Ishikawa (cell line): ENCODE measurements around the gene KRTAP4-9.

Source experiments
- CEBPB ChIP-seq: IDR thresholded peaks from 2 replicates; pipeline ENCODE4 v1.6.1; 2012
- CREB1 ChIP-seq: IDR thresholded peaks from 2 replicates; pipeline ENCODE4 v1.6.1; 2012; ENCODE audit warnings: low read depth
- EP300 ChIP-seq: IDR thresholded peaks from 2 replicates; pipeline ENCODE4 v1.6.1; 2012; ENCODE audit warnings: borderline replicate concordance
- MAX ChIP-seq: IDR thresholded peaks from 2 replicates; pipeline ENCODE4 v1.6.1; 2012
- RAD21 ChIP-seq: IDR thresholded peaks from 2 replicates; pipeline ENCODE4 v1.6.1; 2012; ENCODE audit warnings: low read depth
- REST ChIP-seq: IDR thresholded peaks from 2 replicates; pipeline ENCODE4 v1.6.1; 2012; ENCODE audit warnings: low read depth, mild to moderate bottlenecking
- TAF1 ChIP-seq: IDR thresholded peaks from 2 replicates; pipeline ENCODE4 v1.6.1; 2012; ENCODE audit warnings: low read depth, mild to moderate bottlenecking
- YY1 ChIP-seq: IDR thresholded peaks from 2 replicates; pipeline ENCODE4 v1.6.1; 2012; ENCODE audit warnings: low read depth

GRCh38 chr17:41131979-41132378 lies 26.8 kb downstream of the KRTAP4-9 start:
- TF ChIP-seq MAX (no peak), TAF1 (no peak), EP300 (no peak), RAD21 (no peak), CREB1 (no peak), YY1 (no peak), REST (no peak), CEBPB (no peak)
